GM06990 (cell line): ENCODE results near the gene RNF135.

Source experiments
- DNase-seq: peaks from one replicate; pipeline ENCODE4 v3.0.0-alpha.2; 2011; ENCODE audit not compliant: insufficient read length; ENCODE audit errors: extremely low read depth
- H3K27me3 ChIP-seq: replicated peaks from 2 replicates; pipeline ENCODE4 v1.6.0; 2011; ENCODE audit warnings: low read length; ENCODE audit not compliant: control insufficient read depth, insufficient read depth
- H3K36me3 ChIP-seq: 2 replicates; pipeline ENCODE4 v1.5.1; 2011; ENCODE audit warnings: low read length; ENCODE audit not compliant: control insufficient read depth, insufficient read depth
- H3K4me3 ChIP-seq: replicated peaks from 2 replicates; pipeline ENCODE4 v1.5.1; 2011; ENCODE audit warnings: low read depth, mild to moderate bottlenecking, control low read depth, low read length
- TF ChIP-seq, protein P1 (sequence below): IDR thresholded peaks from 2 replicates; pipeline ENCODE4 v1.5.1; 2011; ENCODE audit warnings: low read length, control low read depth, mild to moderate bottlenecking, inconsistent platforms; ENCODE audit not compliant: insufficient read depth, poor library complexity, severe bottlenecking

Gene RNF135

GRCh38 chr17:30952638-30953393, 18.0 kb upstream of the RNF135 start:
- DNase-seq: no peak
- Histone ChIP-seq H3K36me3 (no peaks in the 10 kb centered on the region), H3K4me3 (no peak overlapping the region), H3K27me3 (no peaks in the 10 kb centered on the region)
- TF ChIP-seq, protein P1, sequence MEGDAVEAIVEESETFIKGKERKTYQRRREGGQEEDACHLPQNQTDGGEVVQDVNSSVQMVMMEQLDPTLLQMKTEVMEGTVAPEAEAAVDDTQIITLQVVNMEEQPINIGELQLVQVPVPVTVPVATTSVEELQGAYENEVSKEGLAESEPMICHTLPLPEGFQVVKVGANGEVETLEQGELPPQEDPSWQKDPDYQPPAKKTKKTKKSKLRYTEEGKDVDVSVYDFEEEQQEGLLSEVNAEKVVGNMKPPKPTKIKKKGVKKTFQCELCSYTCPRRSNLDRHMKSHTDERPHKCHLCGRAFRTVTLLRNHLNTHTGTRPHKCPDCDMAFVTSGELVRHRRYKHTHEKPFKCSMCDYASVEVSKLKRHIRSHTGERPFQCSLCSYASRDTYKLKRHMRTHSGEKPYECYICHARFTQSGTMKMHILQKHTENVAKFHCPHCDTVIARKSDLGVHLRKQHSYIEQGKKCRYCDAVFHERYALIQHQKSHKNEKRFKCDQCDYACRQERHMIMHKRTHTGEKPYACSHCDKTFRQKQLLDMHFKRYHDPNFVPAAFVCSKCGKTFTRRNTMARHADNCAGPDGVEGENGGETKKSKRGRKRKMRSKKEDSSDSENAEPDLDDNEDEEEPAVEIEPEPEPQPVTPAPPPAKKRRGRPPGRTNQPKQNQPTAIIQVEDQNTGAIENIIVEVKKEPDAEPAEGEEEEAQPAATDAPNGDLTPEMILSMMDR: no peak

GRCh38 chr17:30954046-30954830, 16.6 kb upstream of the RNF135 start:
- Histone ChIP-seq H3K36me3 (no peaks in the 10 kb centered on the region), H3K4me3 (no peak overlapping the region), H3K27me3 (no peaks in the 10 kb centered on the region)
- no peak for DNase-seq
- TF ChIP-seq, protein P1: no peak

DNA sequence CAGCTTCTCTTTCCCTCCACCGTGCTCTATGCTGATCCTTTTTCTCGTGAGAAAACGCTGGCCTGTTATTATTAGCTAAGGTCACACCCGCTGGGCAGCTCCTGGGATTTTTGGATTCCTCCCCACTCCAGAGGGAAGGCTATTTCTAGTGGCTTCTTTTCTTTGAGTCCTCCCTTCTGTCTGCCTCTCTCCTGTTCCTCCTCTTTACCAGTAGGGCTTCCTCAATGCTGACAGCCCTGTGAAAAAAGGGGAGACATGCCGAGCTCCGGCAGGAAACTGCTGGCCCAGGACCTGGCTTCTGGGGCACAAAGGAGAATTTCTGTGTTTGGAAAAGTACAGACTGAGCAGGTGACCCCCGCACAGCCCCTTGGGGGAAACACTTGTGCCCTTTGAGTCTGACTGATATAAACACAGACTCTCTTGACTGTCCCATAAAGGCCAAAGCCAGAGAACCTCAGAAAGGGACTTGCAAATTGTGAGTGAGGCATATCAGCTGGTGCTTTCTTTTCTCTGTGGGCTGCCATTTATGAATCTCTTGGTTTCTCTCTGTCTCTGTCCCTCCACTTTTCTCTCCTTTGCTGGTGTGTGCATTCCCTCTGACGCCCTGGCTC, 14.0 kb upstream of the RNF135 start:
- DNase-seq: no peak
- Histone ChIP-seq H3K36me3 (no peaks in the 10 kb centered on the region), H3K4me3 (no peak overlapping the region), H3K27me3 (no peaks in the 10 kb centered on the region)
- TF ChIP-seq, protein P1: no peak

DNA sequence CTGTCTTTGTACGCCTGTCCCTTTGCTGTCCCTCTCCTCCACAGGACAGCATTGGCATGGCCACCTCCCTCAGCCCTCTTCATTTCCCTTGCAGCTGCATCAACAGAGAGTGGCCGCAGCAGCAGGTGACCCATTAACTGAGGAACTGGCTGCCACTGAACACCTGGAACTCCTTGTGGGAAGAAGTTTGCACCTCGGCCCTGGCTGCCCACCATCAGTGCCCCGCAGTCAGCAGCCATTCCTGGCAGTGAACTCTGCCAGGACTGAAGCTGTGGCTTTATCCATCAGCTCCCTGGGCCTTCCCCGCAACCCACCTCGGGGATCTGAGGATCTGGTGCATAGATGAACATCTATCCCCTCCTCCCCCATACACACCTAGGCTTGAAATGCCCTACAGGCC, 13.1 kb upstream of the RNF135 start:
- Histone ChIP-seq H3K4me3 (no peak overlapping the region), H3K36me3 (no peaks in the 10 kb centered on the region), H3K27me3 (no peaks in the 10 kb centered on the region)
- no peak for DNase-seq
- TF ChIP-seq, protein P1: no peak

DNA sequence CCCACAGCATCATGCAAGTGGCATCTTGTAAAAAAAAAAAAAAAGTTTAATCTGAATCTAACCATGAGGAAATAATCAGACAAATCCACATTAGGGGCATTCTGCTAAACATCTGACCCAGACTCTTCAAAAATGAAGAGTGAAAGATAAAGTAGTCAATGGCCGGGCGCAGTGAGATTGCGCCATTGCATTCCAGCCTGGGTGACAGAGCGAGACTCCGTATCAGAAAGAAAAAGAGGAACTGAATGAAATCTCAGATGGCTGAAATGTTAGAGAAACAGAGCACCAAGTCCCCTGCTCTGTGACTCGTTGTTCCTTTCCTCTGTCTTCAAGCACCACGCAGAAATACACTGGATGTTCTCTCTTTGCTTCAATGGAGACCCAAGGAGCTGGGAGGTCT, 12.7 kb upstream of the RNF135 start:
- TF ChIP-seq, protein P1: no peak
- DNase-seq: no peak
- H3K4me3 ChIP-seq: no peak overlapping the region
- no peaks in the 10 kb centered on the region for H3K27me3 ChIP-seq
- no peaks in the 10 kb centered on the region for H3K36me3 ChIP-seq
